ENCODE measurements around the gene ACTL7B.

- TF ChIP-seq RAD51 (IDR thresholded peaks at IDR 0.05) (no peak), CTCF (IDR thresholded peaks at IDR 0.05 in 2 of 3, conservative IDR thresholded peaks at IDR 0.05 in 1 of 3; ENCODE audit: control insufficient read depth in 2 of 3, extremely low read depth in 1 of 3, insufficient read depth in 1 of 3, low read depth in 3 of 3, low read length in 3 of 3) (no peak), EP300 (IDR thresholded peaks at IDR 0.05; ENCODE audit: borderline replicate concordance in 1 of 2, control insufficient read depth in 1 of 2, low read depth in 2 of 2, low read length in 2 of 2) (no peak), FOXM1 (IDR thresholded peaks at IDR 0.05; ENCODE audit: low read depth, low read length) (no peak), POLR2A (IDR thresholded peaks at IDR 0.05; ENCODE audit: low read depth, low read length) (no peak)
- TF ChIP-seq, protein P1, sequence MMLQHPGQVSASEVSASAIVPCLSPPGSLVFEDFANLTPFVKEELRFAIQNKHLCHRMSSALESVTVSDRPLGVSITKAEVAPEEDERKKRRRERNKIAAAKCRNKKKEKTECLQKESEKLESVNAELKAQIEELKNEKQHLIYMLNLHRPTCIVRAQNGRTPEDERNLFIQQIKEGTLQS (IDR thresholded peaks at IDR 0.05; ENCODE audit: borderline replicate concordance, extremely low read depth, low read depth, low read length), result no peak
Observed at GRCh38 chr9:108866001-108866420, 10.2 kb upstream of the ACTL7B start.
